ENCODE data around the gene TNIK.

The TNIK gene

DNA sequence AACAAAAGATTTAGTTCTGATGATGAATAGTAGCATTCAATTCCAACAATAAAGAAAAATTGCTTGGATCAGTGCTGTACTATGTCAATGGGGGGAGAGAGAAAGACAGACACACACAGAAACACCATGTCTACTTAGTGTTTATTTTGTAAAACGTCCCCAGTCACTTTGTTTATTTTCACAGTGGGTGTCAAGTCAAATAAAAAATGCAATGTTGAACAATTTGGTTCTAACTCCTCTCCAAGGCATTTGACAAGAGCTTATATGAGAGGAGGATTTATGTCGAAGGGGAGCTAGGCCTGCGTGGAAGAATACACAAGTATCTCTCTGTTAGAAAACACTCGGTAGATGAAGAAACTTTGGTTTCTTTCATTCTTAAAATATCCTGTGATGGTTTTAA is 232.0 kb downstream of the TNIK start:
- H4K20me1 ChIP-seq (ENCODE audit: insufficient read depth, low read length): no peaks in the 10 kb centered on the region
- H2AFZ ChIP-seq (ENCODE audit: low read depth, low read length): no peak overlapping the region
- peaks cover 30% of the 10 kb centered on the region for H3K36me3 ChIP-seq (replicated peaks; ENCODE audit: low read depth, low read length)
- TF ChIP-seq, protein P1, sequence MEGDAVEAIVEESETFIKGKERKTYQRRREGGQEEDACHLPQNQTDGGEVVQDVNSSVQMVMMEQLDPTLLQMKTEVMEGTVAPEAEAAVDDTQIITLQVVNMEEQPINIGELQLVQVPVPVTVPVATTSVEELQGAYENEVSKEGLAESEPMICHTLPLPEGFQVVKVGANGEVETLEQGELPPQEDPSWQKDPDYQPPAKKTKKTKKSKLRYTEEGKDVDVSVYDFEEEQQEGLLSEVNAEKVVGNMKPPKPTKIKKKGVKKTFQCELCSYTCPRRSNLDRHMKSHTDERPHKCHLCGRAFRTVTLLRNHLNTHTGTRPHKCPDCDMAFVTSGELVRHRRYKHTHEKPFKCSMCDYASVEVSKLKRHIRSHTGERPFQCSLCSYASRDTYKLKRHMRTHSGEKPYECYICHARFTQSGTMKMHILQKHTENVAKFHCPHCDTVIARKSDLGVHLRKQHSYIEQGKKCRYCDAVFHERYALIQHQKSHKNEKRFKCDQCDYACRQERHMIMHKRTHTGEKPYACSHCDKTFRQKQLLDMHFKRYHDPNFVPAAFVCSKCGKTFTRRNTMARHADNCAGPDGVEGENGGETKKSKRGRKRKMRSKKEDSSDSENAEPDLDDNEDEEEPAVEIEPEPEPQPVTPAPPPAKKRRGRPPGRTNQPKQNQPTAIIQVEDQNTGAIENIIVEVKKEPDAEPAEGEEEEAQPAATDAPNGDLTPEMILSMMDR (IDR thresholded peaks at IDR 0.05; ENCODE audit: low read depth, low read length): no peak
- no peak for TF ChIP-seq EZH2phosphoT487 (IDR thresholded peaks at IDR 0.05; ENCODE audit: low read depth)
- H3K4me2 ChIP-seq (ENCODE audit: low read length): no peak overlapping the region
- H3K4me1 ChIP-seq (ENCODE audit: low read length): peaks cover 7% of the 10 kb centered on the region
- 0 out of 2 replicates have a peak, but pooled peaks cover under 1% of the 10 kb centered on the region for H3K79me2 ChIP-seq (ENCODE audit: low read length)
- no peak overlapping the region for H3K9ac ChIP-seq (ENCODE audit: low read length)
- H3K27me3 ChIP-seq (ENCODE audit: low read depth, low read length): no peaks in the 10 kb centered on the region
- no peak overlapping the region for H3K4me3 ChIP-seq (ENCODE audit: low read length)
- peaks cover 10% of the 10 kb centered on the region for H3K9me3 ChIP-seq (ENCODE audit: insufficient read depth, low read length)
- H3K27ac ChIP-seq (ENCODE audit: low read length): no peak overlapping the region

DNA sequence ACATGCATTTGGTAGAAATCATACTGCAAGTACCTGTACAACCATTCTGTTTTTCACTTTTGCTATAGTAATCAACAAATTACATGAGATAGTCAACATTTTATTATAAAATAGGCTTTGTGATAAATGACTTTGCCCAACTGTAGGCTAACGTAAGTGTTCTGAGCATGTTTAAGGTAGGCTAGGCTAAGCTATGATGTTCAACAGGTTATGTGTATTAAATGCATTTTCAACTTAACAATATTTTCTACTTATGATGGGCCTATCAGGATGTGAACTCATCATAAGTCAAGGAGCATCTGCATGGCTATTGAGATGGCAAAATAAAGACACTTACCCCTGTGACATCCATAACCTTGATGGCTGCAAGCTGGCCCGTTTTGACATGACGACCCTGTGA is 232.4 kb downstream of the TNIK start:
- Histone ChIP-seq H3K79me2 (ENCODE audit: low read length) (no peaks in the 10 kb centered on the region), H3K9ac (ENCODE audit: low read length) (no peak overlapping the region), H3K4me2 (ENCODE audit: low read length) (no peak overlapping the region), H3K9me3 (ENCODE audit: insufficient read depth, low read length) (peaks cover 10% of the 10 kb centered on the region), H2AFZ (ENCODE audit: low read depth, low read length) (no peak overlapping the region), H3K4me1 (ENCODE audit: low read length) (peaks cover 7% of the 10 kb centered on the region), H4K20me1 (ENCODE audit: insufficient read depth, low read length) (no peaks in the 10 kb centered on the region), H3K4me3 (ENCODE audit: low read length) (no peak overlapping the region), H3K27ac (ENCODE audit: low read length) (no peak overlapping the region), H3K27me3 (ENCODE audit: low read depth, low read length) (no peaks in the 10 kb centered on the region), H3K36me3 (replicated peaks; ENCODE audit: low read depth, low read length) (peaks cover 30% of the 10 kb centered on the region)
- TF ChIP-seq, protein P1 (IDR thresholded peaks at IDR 0.05; ENCODE audit: low read depth, low read length): no peak
- TF ChIP-seq EZH2phosphoT487 (IDR thresholded peaks at IDR 0.05; ENCODE audit: low read depth): no peak

DNA sequence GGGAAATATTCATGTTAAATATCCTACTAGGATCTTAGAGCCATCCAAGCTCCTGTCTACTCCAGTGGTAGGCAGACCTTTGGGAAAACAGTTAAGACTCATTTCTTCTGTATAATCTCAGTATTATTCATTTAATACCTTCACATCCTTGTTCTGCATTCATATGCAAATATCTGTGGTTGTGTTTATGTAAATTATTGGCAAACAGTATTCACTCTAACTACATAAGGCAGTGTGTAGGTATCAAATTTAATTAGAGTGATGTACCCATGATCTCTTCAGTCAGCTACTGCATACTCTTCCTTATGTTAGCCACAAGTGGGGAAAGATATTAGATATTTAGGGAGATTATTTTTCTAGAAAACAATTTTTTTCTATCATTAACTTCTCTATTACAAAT is 232.8 kb downstream of the TNIK start:
- Histone ChIP-seq H4K20me1 (ENCODE audit: insufficient read depth, low read length) (no peaks in the 10 kb centered on the region), H3K9me3 (ENCODE audit: insufficient read depth, low read length) (peaks cover 10% of the 10 kb centered on the region), H3K4me2 (ENCODE audit: low read length) (no peak overlapping the region), H3K27ac (ENCODE audit: low read length) (no peak overlapping the region), H3K9ac (ENCODE audit: low read length) (no peak overlapping the region), H2AFZ (ENCODE audit: low read depth, low read length) (no peak overlapping the region), H3K27me3 (ENCODE audit: low read depth, low read length) (no peaks in the 10 kb centered on the region), H3K4me1 (ENCODE audit: low read length) (peaks cover 7% of the 10 kb centered on the region), H3K4me3 (ENCODE audit: low read length) (no peak overlapping the region), H3K79me2 (ENCODE audit: low read length) (no peaks in the 10 kb centered on the region), H3K36me3 (replicated peaks; ENCODE audit: low read depth, low read length) (peaks cover 30% of the 10 kb centered on the region)
- TF ChIP-seq, protein P1 (IDR thresholded peaks at IDR 0.05; ENCODE audit: low read depth, low read length): no peak
- no peak for TF ChIP-seq EZH2phosphoT487 (IDR thresholded peaks at IDR 0.05; ENCODE audit: low read depth)

DNA sequence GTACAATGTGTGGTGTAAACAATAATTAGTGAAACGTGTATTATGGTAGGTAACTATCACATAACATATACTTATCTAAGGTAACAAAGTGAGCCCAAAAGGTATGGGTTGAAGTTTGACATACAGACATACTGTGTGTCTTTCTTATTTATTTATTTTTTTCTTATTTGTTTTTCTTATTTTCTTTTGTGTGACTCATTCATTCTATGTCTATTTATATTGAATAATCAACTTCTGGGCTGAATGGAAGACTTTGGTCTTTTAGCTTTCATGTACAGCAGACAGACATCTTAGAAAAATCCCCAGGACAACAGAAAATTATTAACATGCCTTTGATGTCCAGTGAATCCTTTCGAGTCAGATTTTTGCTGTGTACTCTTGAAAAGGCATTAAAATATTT is 233.4 kb downstream of the TNIK start:
- Histone ChIP-seq H3K4me1 (ENCODE audit: low read length) (peaks cover 7% of the 10 kb centered on the region), H3K4me3 (ENCODE audit: low read length) (no peak overlapping the region), H3K9me3 (ENCODE audit: insufficient read depth, low read length) (peaks cover 10% of the 10 kb centered on the region), H3K9ac (ENCODE audit: low read length) (no peak overlapping the region), H3K79me2 (ENCODE audit: low read length) (no peaks in the 10 kb centered on the region), H3K27ac (ENCODE audit: low read length) (no peak overlapping the region), H3K36me3 (replicated peaks; ENCODE audit: low read depth, low read length) (peaks cover 30% of the 10 kb centered on the region), H3K27me3 (ENCODE audit: low read depth, low read length) (no peaks in the 10 kb centered on the region), H2AFZ (ENCODE audit: low read depth, low read length) (no peak overlapping the region), H4K20me1 (ENCODE audit: insufficient read depth, low read length) (no peaks in the 10 kb centered on the region), H3K4me2 (ENCODE audit: low read length) (no peak overlapping the region)
- no peak for TF ChIP-seq EZH2phosphoT487 (IDR thresholded peaks at IDR 0.05; ENCODE audit: low read depth)
- TF ChIP-seq, protein P1 (IDR thresholded peaks at IDR 0.05; ENCODE audit: low read depth, low read length): no peak
